SK-N-MC (cell line): Measurements from ENCODE around the gene CAPN13.
"Not testable (repeated sequence)": the region's sequence is repeated elsewhere in the genome, so short reads cannot be mapped to it uniquely, and the experiment has no call there.

Experiments used
- EZH2 ChIP-seq: fragments of 200-600 bp; sonication (generic); IDR thresholded peaks from one replicate; pipeline ENCODE4 v1.6.1; 2017; ENCODE audit warnings: antibody characterized with exemption
- FOXP2 ChIP-seq: optimal IDR thresholded peaks from 2 replicates; pipeline ENCODE3; 2011; ENCODE audit warnings: mild to moderate bottlenecking, moderate library complexity; ENCODE audit not compliant: insufficient read depth; ENCODE audit errors: extremely low read length, control extremely low read depth
- POLR2AphosphoS5 ChIP-seq: IDR thresholded peaks from 2 replicates; pipeline ENCODE4 v1.6.1; 2012; ENCODE audit warnings: mild to moderate bottlenecking, low read depth, low read length, borderline replicate concordance

GRCh38 chr2:30697242-30698103, 109.8 kb downstream of the CAPN13 start:
- TF ChIP-seq POLR2AphosphoS5, EZH2, FOXP2: not testable (repeated sequence)
